IPS-NIHi7 (cell line): ENCODE data around the gene OPALIN.
A peak's percentile ranks its signal among the peaks of the same experiment; 100 is the strongest.

Experiments
- DNase-seq: peaks from one replicate; pipeline ENCODE4 v3.0.0; 2012; ENCODE audit warnings: mixed read lengths; ENCODE audit errors: extremely low spot score

The OPALIN gene

GRCh38 chr10:96358851-96359540, at the start of gene OPALIN:
TSS of gene OPALIN (minus strand) at chr10:96359002. CDS start at chr10:96358896, 106 bp downstream.
- DNase-seq: no peak

DNA sequence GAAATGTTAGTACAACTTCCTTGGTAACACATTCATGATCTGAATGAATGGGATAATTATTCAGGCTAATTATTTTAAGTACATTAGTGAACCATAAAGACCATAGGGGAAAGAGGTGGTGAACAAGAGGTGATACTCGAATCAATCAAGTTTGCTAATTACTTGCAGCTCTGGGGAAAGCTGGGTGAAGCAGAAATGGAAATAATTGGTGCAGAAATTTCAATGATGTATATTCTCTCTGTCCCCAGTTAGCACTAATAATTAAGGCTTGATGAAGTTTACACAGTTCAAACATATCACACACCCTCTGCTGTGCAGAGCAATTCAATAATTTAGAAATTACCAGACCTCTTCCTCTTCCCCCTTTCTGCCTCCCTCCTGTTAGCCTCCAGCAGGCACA, 49.4 kb upstream of the OPALIN start:
- DNase-seq: no peak

DNA sequence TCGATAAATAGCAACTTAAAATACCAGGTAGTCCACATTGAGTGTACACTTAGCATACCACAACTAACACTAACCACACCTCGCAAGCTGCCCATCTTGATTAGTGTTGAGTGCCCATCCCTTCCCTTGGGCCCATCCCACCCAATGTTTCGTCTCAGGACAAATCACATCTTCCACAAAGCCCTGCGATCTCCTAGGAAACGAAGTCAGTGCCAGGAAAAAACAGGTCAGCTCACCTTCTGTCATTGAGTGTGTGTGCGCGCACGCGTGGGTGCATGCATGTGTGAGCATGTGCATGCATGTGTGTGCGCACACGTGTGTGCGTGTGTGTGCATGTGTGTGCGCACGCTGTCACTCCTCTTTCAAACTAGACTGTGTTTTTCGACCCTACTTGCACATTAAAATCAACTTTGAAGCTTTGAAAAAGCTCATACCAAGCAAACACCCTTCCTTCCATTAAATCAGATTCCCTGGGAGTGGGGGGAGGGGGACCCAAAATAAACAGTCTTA, 48.8 kb upstream of the OPALIN start:
- DNase-seq: no peak

DNA sequence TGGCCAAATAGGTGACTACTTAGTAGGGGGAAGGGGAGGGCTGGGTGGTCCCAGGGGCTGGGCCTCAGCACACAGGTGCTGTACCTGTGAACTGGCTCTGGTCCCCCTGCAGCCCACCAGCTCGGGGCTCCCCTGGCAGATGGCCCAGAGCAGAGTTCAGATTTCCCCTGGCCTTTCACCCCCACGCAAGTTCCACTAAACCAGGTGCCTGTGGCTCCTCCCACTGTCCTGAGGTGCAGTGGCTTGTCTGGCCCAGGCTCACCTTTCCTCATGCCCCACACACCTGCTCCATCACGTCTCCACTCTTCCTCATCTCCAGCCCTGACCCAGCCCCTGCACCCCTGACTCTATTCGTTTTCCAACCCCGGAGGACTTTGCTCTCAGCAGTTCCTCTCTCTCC, 47.3 kb upstream of the OPALIN start:
- DNase-seq: no peak

- DNase-seq: no peak
These were observed 43.9 kb upstream of the OPALIN start for GRCh38 chr10:96402417-96403305.

GRCh38 chr10:96401036-96401435, 42.2 kb upstream of the OPALIN start:
- DNase-seq: no peak

DNA sequence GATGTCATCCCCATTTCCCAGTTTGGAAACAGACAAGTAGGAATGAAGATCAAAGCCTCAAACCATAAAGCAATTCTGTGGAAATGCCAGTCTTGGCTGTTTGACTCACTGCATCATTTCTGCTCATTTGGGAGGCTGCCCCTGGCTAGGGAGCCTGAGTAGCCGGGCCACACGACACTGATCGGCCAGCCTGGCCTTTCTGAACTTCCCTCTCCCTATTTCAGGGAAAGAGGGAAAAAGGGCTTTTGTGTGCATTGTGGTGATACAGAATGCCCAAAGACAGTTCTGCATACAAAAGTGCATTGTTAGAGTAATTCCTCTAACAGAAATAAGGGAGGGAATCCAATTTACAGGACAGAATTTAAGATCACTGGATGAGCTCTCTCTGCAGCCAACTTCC, 41.7 kb upstream of the OPALIN start:
- DNase-seq: no peak

DNA sequence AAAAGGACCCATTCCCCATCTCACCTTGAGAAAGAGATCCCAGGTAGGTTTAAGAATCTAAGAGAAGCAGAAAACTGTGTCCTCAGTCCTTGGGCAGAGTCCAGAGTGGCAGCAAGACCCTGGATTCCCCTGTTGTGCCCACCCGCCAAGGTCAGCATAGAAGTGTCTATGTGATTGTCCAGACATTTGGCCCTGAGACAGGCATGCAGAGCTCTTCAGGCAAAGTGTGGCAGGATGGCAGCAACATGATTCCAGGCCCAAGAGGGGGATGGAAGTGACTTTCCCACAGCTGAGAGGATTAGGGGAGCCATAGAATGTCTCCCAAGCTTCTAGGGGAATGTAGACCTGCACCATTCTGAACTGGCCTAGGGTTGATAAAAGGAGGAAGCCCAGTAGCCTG, 39.1 kb upstream of the OPALIN start:
- no peak for DNase-seq

DNA sequence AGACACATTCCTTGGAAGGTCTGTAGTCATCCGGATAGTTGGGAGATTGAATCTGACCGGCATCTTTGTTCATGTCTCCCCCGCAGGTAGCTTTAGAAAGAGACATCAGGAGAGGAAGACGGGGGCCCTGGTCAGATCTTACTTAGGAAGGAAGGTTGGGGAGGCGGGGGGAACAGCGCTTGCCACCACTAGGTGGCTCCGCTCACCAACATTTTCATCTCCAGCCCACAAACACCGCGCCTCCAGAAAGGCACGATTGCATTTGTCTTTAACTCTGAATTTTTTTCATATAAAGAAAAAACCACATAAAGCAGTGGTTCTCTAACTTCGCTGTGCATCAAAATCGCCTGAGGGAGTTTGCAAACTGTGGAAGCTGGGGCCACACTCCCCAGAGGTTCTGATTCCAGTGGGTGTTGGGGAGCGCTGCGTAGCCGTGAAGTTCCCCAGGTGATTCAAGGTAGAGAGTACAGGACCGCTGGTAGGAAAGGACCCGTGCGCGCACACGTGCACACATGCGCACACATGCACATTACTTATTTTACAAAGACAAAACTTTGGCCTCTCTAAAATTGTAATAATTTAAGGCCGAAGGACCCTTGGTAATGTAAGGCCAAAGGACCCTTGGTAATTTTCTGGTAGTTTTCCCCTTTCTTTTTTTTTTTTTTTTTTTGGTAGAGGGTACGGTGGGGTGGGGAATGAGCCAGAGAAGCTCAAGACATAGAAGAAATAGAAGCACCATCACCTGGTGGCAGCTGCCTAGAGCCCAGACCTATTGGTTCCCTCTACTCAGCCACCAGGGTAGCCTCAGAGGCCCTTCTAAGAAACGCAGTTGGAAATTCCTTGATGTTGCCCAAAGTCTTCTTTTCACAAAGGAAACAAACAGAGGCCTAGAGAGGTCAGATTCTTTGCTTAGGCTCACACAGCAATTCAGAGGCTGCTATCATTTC, 37.4 kb upstream of the OPALIN start:
- DNase-seq: peak; percentile 93

DNA sequence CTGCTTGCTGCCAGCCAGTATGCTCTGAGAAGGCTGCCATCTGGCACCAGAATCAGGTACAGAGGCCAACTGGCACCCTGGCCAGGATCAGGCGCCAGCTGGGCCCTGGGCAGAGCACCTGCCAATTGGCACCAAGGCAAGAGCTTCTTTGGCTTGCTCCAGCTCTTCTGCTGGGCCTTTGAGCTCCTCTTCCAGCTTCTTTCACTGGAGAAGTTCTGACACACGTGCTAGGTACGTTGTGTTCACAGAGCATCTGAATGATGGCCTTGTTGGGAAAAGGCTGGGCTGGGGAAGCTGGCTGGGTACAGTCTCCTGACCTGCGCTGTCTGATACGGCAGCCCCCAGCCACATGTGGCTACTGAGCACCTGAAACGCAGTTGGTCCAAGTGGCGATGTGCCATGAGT, 31.7 kb upstream of the OPALIN start:
- DNase-seq: no peak

DNA sequence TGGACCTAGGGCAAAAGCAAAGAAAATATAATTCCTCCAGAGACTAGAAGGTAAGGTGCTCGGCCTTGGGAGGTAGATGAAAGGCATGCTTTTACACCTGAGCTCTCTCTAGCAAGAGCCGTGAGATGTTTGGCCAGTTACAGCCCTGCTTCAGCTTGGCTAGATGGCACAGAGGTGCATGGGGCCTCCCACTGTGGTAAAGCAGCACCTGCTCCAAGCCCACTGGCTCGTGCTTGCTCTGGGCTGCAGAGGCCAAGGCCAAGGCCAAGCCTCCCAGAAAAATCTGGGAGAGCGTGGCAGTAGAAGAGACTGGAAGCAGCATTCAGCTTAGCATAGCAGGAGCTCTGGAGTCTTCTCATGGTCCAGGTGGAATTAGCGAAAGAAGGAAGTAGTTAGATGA, 31.0 kb upstream of the OPALIN start:
- no peak for DNase-seq

GRCh38 chr10:96387601-96388000, 28.8 kb upstream of the OPALIN start:
- no peak for DNase-seq

DNA sequence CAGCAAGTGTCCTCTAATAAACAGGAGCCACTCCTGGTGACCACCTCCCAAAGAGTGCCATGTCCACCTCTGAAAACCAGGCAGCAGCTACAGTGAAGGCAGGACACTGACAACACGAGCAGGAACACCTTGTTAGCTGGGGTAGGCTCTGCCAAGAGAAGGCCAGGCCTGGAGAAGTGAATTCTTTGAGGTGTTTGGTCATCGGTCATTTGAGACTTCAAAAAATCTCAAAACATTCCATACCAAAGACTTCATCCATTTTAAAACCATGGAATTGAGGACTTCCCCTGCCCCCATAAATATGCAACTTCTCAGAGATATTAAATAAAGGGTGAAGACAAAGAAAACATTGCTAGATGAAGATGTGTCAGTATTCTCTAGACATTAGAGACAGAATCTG, 28.4 kb upstream of the OPALIN start:
- no peak for DNase-seq

DNA sequence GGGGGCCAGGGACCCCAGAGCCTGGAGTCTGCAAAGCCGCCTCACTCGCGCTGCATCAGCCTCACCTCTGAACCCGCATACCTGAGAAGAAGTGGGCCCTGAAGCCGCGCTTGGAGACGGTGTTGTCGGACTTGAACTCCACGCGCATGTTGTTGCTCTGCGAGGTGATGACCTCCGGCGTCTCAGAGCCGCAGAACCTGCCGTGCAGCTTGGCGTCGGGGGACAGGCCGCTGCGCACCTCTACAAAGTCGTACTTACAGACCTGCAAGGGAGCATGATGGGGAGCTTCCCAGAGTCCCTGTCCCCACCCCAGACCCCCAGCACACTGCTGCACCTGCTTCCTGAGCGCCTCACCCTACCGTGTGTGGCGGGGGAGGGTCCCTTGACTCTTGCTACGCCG, 25.7 kb upstream of the OPALIN start:
- DNase-seq: no peak

DNA sequence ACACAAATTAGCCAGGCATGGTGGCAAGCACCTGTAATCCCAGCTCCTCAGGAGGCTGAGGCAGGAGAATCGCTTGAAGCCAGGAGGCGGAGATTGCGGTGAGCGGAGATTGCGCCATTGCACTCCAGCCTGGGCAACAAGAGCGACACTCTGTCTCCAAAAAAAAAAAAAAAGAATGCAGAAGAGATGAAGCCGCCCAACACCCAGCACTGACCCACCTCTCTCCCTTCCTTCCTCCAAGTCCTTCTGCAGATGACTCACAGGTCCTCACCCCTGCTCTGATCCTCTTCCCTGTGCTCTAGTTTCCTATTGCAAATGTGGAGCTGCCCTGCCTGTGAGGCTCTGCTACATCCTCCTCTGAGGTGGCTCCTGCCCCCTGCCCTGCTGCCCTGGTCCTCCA, 22.0 kb upstream of the OPALIN start:
- no peak for DNase-seq

DNA sequence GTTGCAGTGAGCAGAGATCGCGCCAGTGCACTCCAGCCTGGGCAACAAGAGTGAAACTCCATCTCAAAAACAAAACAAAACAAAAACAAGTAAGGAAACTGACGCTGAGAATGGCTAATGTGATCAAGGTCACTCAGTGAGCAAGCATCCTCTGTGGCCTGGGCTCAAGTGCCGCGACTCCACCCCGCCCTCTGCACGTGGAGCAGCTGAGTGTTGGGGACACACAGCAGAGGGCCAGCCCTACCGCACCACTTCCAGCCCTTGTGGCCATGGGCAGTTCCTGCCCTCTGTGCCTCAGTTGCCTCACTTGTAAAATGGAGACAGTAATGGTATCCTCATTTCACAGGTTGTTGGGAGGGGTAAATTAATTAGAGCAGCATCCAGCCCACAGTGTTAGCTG, 21.0 kb upstream of the OPALIN start:
- DNase-seq: no peak

DNA sequence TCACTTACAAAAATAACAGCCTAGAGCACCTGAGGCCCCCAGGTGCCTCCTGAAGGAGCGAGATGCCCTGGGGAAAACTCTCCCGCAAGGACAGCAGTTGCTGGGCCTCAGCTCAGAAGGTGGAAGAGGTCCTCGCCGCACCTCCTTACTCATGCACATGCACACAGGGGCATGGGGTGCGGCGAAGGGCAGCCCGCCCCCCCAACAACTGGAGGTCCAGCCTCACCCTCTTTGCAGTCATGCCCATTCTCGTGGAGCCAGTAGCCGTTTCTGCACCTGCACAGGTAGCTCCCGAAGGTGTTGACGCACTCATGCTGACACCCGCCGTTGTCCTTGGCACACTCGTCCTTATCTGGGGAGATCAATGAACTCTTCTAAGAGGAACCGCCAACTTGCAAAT, 19.9 kb upstream of the OPALIN start:
- DNase-seq: no peak

DNA sequence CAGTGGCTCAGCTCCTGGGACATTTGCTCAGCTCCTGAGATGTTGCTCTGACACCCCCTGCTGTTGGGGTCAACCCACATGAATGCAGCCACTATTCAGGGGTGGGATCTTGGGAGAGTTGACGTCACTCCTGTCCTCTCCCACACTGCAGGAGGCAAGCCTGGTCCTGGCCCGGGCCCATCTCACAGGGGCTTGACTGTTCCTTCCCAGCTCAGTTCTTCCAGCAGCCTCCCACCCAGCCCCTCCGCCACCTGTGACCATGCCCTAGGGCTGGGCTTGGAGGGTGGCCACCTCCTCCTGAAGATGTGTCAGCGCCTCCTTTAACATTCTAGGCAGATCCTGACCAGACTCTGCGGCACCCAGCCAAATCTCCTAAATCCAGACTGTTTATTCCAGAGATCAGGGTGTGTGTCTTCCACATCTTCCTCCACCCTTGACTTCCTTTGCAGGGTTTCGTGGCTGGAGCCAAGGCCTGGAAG, 19.1 kb upstream of the OPALIN start:
- no peak for DNase-seq

GRCh38 chr10:96376483-96376882, 17.7 kb upstream of the OPALIN start:
- no peak for DNase-seq

DNA sequence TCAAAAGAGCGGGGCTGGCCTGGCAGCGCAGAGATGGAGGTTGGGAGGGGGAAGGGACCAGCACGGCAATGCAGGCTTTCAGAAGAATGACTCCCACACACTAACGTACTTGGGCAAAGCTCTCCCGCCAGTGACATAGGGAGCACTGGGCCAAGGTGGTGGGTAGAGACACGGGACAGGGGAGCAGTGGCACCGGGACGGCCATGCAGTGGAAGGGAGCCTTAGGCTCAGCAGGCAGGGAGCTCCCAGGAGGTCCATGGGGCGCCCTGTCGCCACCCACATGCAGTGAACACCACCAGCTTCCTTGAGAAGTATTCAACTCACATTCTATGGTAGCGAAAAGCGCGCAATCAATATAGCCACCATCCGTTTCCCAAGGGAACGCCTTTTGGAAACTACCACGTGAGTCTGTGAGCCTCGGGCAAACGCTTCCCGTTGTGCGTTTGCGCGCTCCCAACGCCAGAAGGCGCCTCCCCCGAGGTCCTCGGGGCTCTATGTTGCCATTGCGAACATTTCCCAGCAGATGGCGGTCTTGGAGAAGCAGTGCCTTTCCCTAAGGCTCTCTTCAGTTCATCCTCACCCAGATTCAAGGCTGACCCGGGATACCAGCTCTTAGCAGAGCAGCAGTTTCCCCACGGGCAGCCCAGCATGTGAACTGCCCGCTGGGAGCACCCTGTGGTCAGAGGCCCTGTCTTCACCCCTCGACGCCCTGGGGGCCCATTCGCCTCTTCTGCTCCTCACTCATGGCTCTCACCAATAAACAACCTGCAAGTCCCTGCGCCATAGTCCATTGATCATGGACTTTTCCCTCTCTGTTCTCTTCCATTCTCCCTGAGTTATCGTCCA, 16.4 kb upstream of the OPALIN start:
- DNase-seq: peak; percentile 97

DNA sequence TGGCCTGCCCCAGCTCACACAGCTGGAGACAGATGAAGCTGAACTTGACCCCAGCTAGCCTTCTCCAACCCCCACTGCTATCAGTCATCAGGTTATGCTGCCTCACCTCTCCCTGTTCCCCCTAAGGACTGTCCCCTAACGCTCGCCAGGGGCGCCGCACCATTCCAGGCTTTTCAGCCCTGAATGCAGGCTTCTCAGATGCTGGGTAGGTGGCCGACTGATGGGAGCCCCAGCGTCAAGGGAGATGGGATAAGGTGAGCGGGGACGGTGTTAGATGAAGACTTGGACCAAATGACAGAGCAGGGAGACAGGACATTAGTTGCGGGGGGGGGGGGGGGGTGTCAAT, 15.8 kb upstream of the OPALIN start:
- DNase-seq: peak; percentile 43
